Right renal pelvis (tissue), 4 donors: ENCODE measurements around the gene ZFHX3. TPM values are rescaled to one million over a fixed set of nuclear protein-coding genes. Genes with fewer than 3 reads are reported as not detected.

ENCODE experiments used
- DNase-seq, 4 donors: peaks; one replicate each; pipeline ENCODE4 v3.0.0-alpha.2; 2013; ENCODE audit warnings: low read depth in 4 of 4, low spot score in 3 of 4, missing footprints in 1 of 4
- polyA plus RNA-seq, 4 donors: library from polyadenylated mRNA; unstranded; fragments of 120-200 nt; gene quantifications; one replicate each; pipeline ENCODE4 v1.2.1, GENCODE V29; 2013; ENCODE audit not compliant: insufficient read length in 4 of 4

Gene ZFHX3
- polyA plus RNA-seq, 4 donors = 18.0 to 22.2 (median 19.4) TPM

- peak in 2 of 4 donors; percentile 21 to 40 for DNase-seq
These were observed 260.2 kb downstream of the ZFHX3 start for GRCh38 chr16:72787514-72788268.

GRCh38 chr16:72787130-72787513 lies 260.8 kb downstream of the ZFHX3 start:
- DNase-seq = no peak

DNA sequence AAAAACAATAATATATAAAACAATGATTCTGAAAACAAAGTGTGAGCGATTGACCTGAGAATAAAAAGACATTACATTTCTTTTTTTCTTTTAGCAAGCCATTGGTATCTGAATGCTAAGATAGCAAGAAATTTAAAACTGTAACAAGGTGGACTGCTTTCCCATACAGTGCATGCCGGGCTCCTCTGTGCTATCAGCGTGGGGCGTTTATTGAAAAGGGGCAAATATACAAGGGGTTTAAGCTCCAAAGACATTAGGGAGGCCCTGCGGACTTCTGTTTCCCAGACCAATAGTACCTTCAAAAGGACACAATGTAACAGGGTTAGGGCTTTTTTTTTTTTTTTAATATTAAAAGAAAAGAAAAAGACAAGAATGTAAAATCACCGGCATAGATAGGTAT lies 261.3 kb downstream of the ZFHX3 start:
- DNase-seq = no peak

DNA sequence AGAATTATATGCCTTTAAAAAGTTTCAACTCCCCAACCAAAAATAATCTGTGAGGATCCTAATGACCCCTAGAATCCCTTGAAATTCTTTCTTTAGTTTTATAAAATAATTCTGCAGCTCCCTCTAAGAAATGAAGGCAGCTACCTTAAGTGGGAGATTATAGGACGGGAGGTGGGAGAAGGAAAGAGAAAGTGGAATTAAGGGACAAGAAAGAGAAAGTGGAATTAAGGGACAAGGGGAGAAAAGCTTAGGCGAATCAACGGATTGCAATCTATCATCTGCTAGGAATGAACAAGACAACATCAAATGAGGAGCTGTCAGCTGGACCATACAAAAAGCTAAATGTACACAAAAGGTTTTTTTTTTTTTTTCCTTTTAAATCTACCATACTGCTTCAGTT lies 262.0 kb downstream of the ZFHX3 start:
- no peak for DNase-seq

- DNase-seq = no peak
These were observed 262.8 kb downstream of the ZFHX3 start for GRCh38 chr16:72785171-72785570.

DNA sequence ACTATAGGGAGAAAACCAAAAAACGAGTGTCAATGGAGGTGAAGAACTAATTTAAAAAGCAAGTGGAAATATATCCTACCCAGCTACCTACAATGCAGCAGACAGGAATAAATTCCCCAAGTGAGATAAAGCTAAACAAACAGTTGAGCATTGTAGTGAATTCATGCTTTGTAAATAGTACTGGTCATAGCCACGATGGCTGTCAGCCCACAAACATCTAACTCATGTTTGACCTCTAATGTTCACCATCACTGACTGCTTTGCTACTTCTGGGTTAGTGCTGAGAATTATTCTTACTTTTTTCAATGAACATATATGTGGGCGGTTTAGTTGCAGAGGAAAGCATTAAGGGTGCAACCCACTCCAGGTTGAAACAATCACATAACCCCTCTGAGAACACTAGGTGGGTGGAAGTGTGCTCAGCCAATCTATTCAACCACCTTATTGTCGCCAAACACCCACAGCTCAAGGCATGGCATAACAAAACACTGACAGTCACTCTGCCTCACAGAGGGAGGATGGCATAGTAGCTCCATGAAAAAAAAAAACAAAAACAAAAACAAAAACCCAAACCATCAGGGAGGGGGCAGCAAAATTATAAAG lies 264.1 kb downstream of the ZFHX3 start:
- no peak for DNase-seq

- no peak for DNase-seq
These were observed 278.1 kb downstream of the ZFHX3 start for GRCh38 chr16:72769876-72770275.

GRCh38 chr16:72768591-72768990 lies 279.3 kb downstream of the ZFHX3 start:
- DNase-seq = no peak

GRCh38 chr16:72766506-72766905 lies 281.4 kb downstream of the ZFHX3 start:
- DNase-seq = no peak

DNA sequence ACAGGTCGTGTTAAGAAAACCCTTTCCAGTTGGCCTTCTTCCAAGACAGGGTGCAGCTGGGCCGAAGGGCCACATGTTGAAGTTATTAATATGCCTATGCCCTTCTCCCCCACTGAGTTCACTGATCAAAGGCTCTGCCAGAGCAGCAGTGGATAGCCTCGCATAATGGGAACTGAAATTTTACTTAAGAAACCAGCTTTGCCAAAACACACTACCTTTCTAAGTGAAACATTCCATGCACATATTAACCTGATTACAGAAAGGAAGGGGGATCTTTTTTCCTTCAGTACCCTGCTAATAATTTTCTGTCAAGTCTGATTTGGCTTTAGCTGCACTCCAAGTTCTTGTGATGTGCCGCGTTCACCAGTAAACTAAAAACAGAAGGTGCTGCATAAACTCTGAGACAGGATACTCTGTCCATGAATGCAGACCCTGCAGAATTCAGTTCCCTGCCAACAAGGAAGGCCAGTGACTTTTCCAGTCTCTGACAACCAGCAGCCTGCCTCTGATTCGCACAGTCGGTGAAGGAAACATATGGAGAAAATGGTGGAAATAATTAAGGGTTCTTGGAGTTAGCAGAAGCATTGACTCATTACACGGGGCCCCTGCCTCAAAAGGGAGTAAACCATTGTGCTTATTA lies 283.8 kb downstream of the ZFHX3 start:
- no peak for DNase-seq

DNA sequence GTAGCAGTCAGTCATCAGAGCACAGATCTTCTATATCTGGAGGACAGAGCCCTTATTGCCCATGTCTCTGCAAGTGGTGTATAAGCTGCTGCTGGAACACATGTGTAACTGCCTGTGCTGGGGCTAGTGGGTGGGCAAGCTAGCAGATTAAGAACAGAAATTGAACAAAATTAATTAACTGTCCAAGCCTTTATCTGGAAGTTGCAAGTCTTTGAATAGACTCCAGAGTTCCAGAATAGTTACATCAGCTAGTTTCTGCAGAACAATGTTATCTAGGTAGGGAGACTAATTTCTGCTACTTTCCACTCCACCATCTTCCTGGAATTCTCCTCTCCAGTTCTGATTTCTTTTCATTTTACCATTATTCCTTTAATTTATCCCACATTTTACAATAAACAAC lies 287.3 kb downstream of the ZFHX3 start:
- no peak for DNase-seq

DNA sequence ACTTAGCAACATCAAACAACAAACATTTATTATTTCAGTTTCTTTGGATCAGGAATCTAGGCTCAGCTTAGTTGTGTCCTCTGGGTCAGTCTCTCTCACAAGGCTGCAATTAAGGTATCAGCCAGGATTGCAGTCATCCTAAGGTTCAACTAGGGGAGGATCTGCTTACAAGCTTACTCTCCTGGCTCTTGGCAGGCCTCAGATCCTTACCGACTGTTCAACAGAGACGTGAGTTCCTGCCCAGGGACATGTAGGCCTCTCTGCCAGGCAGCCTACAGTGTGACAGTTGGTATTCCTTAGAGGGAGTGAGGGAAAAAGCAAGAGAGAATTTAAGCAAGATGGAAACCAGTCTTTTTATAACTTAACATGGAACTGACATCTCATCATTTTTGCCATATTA lies 294.0 kb downstream of the ZFHX3 start:
- DNase-seq = no peak

DNA sequence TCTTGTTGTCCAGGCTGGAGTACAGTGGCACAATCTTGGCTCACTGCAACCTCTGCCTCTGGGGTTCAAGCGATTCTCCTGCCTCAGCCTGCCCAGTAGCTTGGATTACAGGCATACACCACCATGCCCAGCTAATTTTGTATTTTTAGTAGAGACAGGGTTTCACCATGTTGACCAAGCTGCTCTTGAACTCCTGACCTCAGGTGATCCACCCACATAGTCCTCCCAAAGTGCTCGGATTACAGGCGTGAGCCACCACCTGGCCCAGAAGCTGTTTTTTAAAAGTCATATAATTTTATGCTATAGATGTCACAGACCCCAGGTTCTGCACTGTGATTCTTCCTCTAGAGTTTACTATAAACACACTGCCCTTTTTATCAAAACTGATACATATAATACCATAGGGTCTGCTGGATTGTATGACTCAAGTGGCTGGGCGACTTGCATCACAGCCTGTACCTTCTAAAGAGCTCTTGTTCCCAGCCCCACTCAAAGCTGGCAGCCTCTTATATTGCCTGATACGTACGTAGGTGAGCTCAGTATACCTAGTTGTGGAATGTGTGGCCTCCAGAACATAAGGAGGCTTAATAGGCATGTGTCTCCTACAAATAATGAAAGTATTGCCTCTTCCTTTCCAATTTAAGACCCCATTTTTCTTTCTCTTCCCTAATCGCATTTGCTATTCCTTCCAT lies 295.8 kb downstream of the ZFHX3 start:
- DNase-seq = no peak

DNA sequence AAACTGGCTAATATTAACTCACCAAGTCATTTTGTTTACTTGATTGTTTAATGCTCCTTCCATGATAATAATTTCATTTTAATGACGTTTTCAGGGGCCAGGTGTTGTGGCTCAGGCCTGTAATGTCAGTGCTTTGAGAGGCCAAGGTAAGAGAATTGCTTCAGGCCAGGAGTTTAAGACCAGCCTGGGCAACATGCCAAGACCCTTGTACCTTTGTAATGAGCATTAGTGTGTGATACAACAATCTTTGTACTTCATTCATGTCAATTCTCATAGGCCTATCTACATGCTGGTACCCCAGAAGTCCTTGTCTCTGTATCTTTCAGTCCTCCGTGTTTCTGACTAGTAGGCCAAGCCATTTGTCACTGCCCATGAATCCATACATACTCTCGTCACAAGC lies 296.9 kb downstream of the ZFHX3 start:
- DNase-seq = no peak

DNA sequence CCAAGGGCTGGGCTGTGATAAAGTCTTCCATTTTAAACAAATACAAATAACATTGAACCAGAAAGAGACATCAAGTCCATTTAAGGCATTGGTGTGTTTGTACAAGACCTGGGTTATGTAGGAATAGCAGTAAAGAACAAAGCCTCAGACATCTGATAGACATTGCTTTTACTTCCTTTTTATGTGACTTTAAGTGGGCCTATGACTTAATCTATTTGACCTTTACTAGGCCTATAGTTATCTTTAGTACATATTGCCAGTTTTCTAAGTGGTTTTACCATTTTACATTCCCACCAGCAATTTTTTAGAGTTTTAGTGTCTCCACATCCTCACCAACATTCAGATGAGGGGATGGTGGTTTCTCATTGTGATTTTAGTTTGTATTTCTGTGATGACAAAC lies 298.8 kb downstream of the ZFHX3 start:
- no peak for DNase-seq

DNA sequence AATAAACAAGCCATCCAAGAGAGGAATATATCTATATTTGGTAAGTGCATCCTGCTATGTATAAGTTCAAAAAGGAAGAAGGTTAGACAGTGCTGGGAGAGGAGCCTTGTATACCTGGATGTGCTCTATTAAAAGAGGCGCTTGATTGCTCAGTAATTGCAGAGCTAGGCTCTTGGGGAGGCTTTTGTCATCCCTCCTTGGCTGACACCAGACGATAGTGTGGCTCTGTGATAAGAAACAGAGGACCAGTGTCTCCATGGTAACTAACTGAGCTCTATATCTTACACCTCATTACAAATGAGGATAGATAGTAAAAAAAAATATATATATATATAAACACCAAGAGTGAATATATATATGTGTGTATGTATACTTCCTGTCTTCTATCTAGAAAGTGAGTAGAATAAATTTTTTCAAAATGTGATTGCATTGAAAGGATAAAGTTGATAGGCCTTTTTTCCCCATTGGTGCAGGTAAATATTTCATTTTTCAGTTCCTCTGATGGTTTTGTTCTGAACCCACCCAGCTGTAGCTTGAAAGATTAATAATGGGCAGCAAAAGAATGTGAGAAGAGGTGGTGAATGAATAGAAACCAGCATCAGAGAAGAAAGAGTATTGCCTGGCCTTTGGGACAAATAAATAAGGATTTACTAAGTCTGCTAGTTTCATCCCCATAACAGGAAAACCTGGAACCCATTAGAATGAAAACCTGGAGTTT lies 303.7 kb downstream of the ZFHX3 start:
- DNase-seq = no peak

DNA sequence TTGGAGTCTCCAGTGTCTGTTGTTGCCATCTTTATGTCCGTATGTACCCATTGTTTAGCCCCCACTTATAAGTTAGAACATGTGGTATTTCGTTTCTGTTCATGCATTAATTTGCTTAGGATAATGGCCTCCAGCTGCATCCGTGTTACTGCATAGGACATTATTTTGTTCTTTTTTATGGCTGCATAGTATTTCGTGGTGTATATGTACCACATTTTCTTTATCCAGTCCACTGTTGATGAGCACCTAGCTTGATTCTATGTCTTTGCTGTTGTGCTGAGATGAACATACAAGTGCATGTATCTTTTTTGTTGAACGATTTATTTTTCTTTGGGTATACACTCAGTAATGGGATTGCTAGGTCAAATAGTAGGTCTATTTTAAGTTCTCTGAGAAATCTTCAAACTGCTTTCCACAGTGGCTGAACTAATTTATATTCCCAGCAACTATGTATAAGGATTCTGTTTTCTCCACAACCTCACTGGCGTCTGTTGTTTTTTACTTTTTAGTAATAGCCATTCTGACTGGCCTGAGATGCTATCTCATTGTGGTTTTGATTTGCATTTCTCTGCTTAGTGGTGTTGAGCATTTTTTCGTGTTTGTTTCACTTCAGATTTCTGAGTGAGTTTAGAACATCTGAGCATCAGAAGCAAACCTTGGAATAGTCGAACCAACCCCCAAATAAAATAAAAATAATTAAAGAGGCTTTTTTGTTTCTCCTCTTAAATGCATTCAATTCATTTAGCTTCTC lies 304.7 kb downstream of the ZFHX3 start:
- no peak for DNase-seq

DNA sequence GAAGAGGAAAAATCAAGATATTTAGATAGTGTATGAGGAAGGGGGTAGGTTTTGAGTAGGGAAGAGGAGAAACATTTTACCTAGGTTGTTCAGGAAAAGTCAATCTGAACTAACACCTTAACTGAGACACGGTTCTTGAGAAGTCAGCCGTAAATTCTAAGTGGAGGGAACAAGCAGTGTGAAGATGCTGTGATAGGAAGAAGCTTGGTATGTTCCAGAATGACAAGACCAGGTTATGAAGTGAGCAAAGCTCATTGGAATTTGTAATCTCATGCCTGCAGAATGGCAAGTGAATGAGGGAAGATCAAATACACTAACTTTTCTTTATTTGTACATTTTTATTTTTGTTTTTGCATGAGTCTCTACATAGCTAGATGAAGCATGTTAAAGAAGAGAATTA lies 307.6 kb downstream of the ZFHX3 start:
- no peak for DNase-seq

GRCh38 chr16:72739577-72739976 lies 308.4 kb downstream of the ZFHX3 start:
- no peak for DNase-seq

- peak in 1 of 4 donors; percentile 1 for DNase-seq
These were observed 311.9 kb downstream of the ZFHX3 start for GRCh38 chr16:72736074-72736473.
